SH-SY5Y (cell line): Measurements from ENCODE around the gene CABP7.

Source experiments
- GATA2 ChIP-seq: IDR thresholded peaks from 2 replicates; pipeline ENCODE4 v1.6.1; 2011; ENCODE audit warnings: mild to moderate bottlenecking, low read depth, low read length
- GATA3 ChIP-seq: IDR thresholded peaks from 2 replicates; pipeline ENCODE4 v1.6.1; 2011; ENCODE audit warnings: low read depth, mild to moderate bottlenecking, low read length, moderate library complexity

- TF ChIP-seq GATA3: no peak
- no peak for TF ChIP-seq GATA2
These were observed 47.6 kb downstream of the CABP7 start, which contains the start of gene UQCR10 for GRCh38 chr22:29767171-29768051.
